SU-DHL-6 (cell line): ENCODE data around the gene PTPN14.

Experiments
- EZH2phosphoT487 ChIP-seq: fragments of 200-600 bp; sonication (generic), shearing (Covaris generic); conservative IDR thresholded peaks from 2 replicates; pipeline ENCODE4 v1.6.1; 2018; ENCODE audit warnings: mild to moderate bottlenecking, antibody characterized with exemption, low read length, moderate library complexity, mixed read lengths
- TF ChIP-seq, protein P1 (sequence below): fragments of 200-600 bp; sonication (generic); IDR thresholded peaks from one replicate; pipeline ENCODE4 v1.5.1; 2017; ENCODE audit warnings: antibody characterized with exemption, mild to moderate bottlenecking, low read length, moderate library complexity; ENCODE audit not compliant: insufficient read depth, poor library complexity, severe bottlenecking

DNA sequence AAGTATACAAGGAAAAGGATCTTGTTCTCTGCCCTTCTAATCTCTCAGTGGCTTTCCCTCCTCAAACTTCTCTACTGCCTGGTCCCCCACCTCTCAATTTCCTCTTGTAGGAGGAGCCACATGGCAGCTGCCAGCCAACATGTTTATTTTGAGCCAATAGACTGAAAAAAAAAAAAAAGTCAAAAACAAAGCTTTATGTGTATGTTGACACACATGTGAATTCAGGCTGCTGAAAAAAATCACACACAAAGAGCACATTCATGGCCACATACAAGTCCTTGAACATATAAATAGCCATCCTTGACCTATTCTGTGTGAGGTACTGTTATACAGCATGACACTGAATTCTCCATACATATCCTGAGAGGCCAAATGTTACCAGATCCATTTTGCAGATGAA, 3.7 kb downstream of the PTPN14 start:
- no peak for TF ChIP-seq EZH2phosphoT487
- TF ChIP-seq, protein P1, sequence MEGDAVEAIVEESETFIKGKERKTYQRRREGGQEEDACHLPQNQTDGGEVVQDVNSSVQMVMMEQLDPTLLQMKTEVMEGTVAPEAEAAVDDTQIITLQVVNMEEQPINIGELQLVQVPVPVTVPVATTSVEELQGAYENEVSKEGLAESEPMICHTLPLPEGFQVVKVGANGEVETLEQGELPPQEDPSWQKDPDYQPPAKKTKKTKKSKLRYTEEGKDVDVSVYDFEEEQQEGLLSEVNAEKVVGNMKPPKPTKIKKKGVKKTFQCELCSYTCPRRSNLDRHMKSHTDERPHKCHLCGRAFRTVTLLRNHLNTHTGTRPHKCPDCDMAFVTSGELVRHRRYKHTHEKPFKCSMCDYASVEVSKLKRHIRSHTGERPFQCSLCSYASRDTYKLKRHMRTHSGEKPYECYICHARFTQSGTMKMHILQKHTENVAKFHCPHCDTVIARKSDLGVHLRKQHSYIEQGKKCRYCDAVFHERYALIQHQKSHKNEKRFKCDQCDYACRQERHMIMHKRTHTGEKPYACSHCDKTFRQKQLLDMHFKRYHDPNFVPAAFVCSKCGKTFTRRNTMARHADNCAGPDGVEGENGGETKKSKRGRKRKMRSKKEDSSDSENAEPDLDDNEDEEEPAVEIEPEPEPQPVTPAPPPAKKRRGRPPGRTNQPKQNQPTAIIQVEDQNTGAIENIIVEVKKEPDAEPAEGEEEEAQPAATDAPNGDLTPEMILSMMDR: no peak
